Fibroblast of pulmonary artery (primary cell): Measurements from ENCODE around the gene USP6.
"Not testable (repeated sequence)": the region's sequence is repeated elsewhere in the genome, so short reads cannot be mapped to it uniquely, and the experiment has no call there.

Source experiments
- DNase-seq: peaks from one replicate; pipeline ENCODE4 v3.0.0-alpha.2; 2010; ENCODE audit warnings: low read depth
- H3K4me3 ChIP-seq: replicated peaks from 2 replicates; pipeline ENCODE4 v1.5.1; 2011; ENCODE audit warnings: low read depth, mild to moderate bottlenecking, control low read depth, low read length, moderate library complexity
- TF ChIP-seq, protein P1 (sequence below): IDR thresholded peaks from 2 replicates; pipeline ENCODE4 v1.5.1; 2011; ENCODE audit warnings: mild to moderate bottlenecking, control low read depth, low read length, inconsistent platforms; ENCODE audit errors: missing control alignments

Gene USP6

DNA sequence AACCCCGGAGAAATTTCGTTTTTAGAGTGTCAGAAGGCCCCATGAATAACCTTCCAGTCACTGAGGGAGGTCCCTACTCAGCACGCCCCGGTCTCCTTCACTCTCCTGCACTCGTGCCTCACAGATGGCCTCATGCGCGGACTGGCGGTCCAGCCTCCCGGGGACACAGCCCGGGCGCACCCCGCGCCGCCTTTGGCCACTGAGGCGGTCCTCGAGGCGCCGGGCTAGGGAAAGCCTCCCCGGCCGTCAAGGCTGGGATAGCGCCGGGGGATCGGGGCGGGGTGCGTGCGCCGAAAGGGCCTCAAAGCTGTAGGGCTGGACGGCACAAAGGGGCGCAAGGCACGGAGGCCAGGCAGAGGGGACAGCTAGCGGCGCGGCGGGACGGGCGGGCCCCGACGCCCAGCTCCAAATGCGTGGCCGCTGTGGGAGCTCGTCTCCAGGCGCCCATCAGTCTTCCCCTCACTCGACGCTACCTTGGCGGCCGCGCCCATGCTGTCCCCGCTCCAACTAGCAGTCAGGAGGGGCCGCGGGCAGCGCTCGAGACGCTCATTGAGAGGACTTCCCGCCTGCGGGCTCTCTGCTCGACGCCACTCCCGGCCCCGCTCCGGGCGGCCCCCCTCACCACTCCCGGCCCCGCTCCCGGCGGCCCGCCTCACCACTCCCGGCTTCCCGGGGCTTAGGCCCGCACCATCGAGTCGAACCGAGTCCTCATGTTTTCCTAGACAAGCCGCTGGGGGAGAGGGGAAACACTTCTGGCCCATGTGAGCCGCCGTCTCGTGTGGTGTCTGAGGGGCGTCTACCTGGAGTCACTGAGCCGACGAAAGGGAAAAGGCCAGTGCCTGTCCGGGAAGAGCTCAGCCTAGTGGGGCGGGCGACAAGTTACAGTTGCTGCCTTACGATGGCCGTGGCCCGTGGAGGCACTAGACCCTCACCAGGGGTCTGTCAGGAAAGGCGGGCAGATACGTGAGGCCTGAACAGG, at the start of gene USP6:
USP6 (plus strand) TSS at position 360 of the 979 bp plus-strand sequence. CDS start 14,336 bp downstream, outside the sequence.
- TF ChIP-seq, protein P1, sequence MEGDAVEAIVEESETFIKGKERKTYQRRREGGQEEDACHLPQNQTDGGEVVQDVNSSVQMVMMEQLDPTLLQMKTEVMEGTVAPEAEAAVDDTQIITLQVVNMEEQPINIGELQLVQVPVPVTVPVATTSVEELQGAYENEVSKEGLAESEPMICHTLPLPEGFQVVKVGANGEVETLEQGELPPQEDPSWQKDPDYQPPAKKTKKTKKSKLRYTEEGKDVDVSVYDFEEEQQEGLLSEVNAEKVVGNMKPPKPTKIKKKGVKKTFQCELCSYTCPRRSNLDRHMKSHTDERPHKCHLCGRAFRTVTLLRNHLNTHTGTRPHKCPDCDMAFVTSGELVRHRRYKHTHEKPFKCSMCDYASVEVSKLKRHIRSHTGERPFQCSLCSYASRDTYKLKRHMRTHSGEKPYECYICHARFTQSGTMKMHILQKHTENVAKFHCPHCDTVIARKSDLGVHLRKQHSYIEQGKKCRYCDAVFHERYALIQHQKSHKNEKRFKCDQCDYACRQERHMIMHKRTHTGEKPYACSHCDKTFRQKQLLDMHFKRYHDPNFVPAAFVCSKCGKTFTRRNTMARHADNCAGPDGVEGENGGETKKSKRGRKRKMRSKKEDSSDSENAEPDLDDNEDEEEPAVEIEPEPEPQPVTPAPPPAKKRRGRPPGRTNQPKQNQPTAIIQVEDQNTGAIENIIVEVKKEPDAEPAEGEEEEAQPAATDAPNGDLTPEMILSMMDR: no peak
- H3K4me3 ChIP-seq: no peak within 1 kb of the TSS
- no peak for DNase-seq

DNA sequence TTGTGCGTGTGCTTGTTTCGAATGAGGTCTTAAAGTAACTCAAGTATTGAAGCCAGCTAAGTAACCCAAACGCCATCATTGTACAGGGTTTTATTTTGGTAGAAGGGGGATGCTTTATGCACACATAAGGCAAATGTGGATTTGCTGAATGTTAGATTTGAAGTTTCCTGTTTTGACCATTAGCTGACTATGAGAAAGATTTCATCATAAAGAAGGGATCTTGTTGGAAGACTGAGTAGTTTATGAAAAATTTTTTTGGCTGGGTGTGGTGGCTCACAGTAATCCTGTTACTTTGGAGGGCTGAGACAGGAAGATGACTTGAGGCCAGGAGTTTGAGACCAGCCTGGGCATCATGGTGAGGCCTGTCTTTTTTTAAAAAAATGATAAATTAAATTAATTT, 47.6 kb upstream of the USP6 start:
- TF ChIP-seq, protein P1: no peak
- no peak for DNase-seq
- H3K4me3 ChIP-seq: no peak overlapping the region

DNA sequence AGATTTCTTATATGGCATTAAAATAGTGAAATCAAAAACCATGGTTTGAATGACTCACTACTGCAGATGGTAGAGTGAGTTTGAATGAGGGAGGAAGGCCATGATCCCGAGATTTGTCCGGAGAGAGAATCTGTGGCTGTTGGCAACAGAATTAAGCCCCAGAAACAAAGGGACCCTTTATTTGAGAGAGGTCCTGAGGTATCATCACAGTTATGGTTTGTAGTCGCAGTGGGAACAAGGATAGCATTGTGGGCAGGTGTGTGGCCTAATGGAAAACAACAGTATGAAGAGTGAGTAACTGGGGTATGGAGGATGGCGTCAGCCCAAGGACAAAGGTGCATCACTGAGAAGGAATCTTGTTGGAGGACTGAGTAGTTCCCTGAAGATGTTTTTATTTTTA, 46.1 kb upstream of the USP6 start:
- no peak for DNase-seq
- H3K4me3 ChIP-seq: no peak overlapping the region
- TF ChIP-seq, protein P1: no peak

DNA sequence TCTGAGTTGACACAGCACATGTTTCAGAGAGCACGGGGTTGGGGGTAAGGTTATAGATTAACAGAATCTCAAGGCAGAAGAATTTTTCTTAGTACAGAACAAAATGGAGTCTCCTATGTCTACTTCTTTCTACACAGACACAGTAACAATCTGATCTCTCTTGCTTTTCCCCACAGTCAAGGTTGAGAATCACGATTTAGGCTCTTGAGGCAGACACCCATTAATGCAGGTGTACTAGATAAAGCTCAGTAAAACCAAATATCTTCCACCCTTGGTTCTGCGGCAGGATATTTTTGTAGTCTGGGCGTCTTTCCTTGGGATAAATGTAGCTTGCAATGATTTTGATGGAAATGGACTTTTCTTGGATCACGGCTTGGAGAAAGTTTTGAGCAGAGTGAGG, 40.4 kb upstream of the USP6 start:
- DNase-seq: not testable (repeated sequence)

DNA sequence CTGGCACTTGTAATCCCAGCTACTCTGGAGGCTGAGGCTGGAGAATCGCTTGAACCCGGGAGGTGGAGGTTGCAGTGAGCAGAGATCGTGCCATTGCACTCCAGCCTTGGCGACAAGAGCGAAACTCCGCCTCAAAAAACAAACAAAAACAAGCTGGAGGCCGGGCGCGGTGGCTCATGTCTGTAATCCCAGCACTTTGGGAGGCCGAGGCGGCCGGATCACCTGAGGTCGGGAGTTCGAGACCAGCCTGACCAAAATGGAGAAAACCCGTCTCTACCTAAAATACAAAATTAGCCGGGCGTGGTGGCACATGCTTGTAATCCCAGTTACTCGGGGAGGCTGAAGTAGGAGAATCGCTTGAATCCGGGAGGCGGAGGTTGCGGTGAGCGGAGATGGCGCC, 38.6 kb upstream of the USP6 start:
- DNase-seq, H3K4me3 ChIP-seq: not testable (repeated sequence)

More for the DNA sequence above, 40.4 kb upstream of the USP6 start:
- not testable (repeated sequence) for H3K4me3 ChIP-seq

DNA sequence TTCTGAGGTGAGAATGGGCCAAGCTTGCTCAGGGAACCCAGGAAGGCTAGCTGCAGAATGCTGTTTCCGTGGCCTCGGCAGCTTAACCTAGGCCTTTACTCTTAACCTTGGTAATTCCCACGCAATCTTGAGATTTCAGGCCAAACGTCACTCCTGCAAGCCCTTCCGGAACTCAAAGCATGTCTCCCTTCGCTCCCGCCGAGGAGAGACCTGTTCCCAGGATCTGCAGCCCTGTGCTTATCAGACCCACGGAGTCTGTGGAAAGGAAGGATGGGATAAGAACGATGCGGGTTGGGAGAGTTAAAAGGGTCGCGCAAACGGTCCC, 38.1 kb upstream of the USP6 start:
- peak overlapping the region; percentile 69 for H3K4me3 ChIP-seq
- TF ChIP-seq, protein P1: no peak
- DNase-seq: no peak

DNA sequence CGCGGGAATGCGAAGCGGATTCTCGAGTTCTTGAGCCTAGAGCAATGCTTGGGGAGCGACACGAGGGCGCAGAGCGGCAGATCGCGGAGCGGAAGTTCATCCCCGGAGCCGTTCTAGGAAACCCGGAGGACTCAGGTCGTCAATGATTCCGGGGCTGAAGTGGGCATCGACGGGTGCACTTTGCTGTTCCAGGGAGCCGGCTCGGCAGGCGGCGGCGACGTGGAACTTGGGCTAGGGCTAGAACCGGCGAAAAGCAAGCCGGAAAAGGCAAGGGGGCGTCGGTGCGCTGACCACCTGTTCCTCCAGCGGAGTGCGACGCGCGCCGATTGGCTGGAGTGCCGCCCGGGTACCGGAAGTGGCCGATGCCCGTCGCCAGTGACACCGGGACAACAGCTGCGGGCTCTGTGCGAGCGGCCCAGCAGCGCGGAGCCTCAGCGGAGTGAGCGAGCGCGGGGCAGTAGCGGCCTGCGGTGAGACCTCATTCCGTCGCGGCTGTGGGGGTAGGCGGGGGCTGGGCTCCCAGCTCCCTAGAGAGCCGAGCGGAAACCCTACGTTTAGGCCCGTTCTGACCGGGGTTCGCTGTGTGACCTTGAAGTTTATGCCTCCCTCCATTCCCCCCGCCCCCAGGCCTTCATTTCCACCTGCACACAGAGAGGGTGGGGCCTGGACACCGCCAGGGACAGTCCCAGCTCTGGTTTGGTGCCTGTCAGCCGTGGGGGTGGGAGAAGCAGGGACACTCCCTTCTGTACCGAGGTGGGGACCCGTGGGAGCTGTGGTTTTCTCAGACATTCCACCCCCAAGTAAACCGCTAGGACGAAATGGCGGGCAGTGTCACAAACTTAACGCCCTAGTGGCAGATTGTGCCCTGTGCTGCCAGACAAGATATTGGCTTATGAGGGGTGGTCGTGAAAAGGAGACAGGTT, 37.5 kb upstream of the USP6 start, which contains the start of gene ZFP3:
ZFP3 (plus strand) TSS at position 362 of the 923 bp plus-strand sequence. CDS start 13,038 bp downstream, outside the sequence.
- TF ChIP-seq, protein P1: no peak
- H3K4me3 ChIP-seq: peak within 1 kb of the TSS; percentile 69
- peak; percentile 82 for DNase-seq
